Keratinocyte (primary cell): ENCODE data around the gene DFFA.

ENCODE experiments used
- CTCF ChIP-seq, 3 experiments: IDR thresholded peaks in 1 of 3; conservative IDR thresholded peaks in 1 of 3; optimal IDR thresholded peaks in 1 of 3; 2 replicates in 2 of 3; 3 replicates in 1 of 3; pipeline versions ENCODE3 to v1.5.1; 2011; ENCODE audit warnings: low read length in 3 of 3, mild to moderate bottlenecking in 3 of 3, moderate library complexity in 2 of 3, control low read depth in 1 of 3, inconsistent platforms in 1 of 3; ENCODE audit not compliant: insufficient read depth in 2 of 3; ENCODE audit errors: extremely low read depth in 1 of 3
- EZH2 ChIP-seq: IDR thresholded peaks from one replicate; pipeline ENCODE4 v1.6.1; 2012; ENCODE audit warnings: inconsistent platforms, mild to moderate bottlenecking, low read length, moderate library complexity

GRCh38 chr1:10450156-10450814, 22.0 kb downstream of the DFFA start:
- TF ChIP-seq CTCF (optimal IDR thresholded peaks at IDR 0.05 in 1 of 3, IDR thresholded peaks at IDR 0.05 in 1 of 3, conservative IDR thresholded peaks at IDR 0.05 in 1 of 3; ENCODE audit: extremely low read depth in 1 of 3, insufficient read depth in 2 of 3, low read length in 3 of 3) = no peak
- no peak for TF ChIP-seq EZH2
